ENCODE measurements around the gene ZNF700.
"Not testable (repeated sequence)": the region's sequence is repeated elsewhere in the genome, so short reads cannot be mapped to it uniquely, and the experiment has no call there.

The ZNF700 gene

DNA sequence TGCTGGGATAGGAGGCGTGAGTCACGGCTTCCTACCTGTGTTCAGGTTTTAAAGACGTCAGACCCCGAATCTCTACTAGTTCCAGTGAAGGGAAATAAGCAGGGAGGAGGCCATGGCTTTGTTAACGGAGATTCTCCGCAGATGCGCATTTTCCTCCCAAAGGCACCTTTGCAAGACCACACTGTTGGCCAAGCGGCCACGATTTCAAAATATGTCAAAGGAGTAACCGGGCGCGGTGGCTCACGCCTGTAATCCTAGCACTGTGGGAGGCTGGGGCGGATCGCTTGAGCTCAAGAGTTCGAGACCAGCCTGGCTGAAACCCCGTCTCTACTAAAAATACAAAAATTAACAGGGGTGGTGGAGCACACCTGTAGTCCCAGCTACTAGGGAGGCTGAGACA lies 61.8 kb downstream of the ZNF700 start:
- Histone ChIP-seq H3K4me3 (no peak overlapping the region), H3K27ac (no peak overlapping the region)
- DNase-seq (ENCODE audit: low spot score): no peak
- TF ChIP-seq, protein P1, sequence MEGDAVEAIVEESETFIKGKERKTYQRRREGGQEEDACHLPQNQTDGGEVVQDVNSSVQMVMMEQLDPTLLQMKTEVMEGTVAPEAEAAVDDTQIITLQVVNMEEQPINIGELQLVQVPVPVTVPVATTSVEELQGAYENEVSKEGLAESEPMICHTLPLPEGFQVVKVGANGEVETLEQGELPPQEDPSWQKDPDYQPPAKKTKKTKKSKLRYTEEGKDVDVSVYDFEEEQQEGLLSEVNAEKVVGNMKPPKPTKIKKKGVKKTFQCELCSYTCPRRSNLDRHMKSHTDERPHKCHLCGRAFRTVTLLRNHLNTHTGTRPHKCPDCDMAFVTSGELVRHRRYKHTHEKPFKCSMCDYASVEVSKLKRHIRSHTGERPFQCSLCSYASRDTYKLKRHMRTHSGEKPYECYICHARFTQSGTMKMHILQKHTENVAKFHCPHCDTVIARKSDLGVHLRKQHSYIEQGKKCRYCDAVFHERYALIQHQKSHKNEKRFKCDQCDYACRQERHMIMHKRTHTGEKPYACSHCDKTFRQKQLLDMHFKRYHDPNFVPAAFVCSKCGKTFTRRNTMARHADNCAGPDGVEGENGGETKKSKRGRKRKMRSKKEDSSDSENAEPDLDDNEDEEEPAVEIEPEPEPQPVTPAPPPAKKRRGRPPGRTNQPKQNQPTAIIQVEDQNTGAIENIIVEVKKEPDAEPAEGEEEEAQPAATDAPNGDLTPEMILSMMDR (IDR thresholded peaks at IDR 0.05): no peak

DNA sequence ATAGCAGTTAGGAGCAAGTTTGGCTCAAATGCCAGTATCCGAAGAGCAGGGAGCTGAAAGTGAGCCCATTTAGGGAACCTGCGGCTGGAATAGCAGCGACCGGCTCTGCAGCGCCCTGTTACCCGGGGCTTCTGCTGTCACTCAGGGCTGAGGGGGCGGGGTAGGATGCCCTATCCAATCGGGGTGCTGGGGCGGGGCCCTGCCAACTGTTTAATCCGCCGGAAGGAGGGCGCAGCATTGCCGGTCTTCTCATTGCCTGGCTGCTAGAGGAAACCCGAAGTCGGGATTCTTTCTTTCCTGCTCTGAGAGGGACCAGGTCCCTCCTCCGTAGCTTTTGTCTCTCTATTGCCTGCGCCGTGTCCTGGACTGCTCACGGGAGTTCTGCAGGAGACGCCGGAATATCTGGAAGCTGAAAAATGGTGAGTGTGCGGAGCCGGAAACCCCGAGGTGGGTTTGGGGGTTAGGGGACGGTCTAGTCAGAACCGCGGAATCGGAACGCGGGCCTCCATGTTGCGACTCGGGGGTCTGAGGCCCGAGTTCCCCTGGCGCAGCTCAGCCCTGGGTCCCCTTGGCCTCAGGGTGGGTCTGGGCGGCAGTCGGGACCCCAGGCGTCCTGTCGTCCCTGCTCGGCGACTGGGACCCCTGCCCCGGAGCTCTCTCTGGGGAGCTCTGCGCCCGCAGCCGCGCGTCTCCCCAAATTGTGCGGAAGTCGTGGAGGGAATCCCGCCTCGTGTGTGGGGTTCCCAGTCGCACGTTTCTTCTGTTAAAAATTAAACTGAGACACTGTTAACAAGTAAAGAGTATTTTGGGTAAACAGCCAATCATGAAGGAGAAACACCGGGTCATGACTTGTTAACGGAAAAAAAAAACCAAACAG lies 62.7 kb downstream of the ZNF700 start:
- peak overlapping the region; percentile 77 to 90 for H3K27ac ChIP-seq
- H3K4me3 ChIP-seq: peak overlapping the region; percentile 88
- TF ChIP-seq, protein P1 (IDR thresholded peaks at IDR 0.05): no peak
- DNase-seq (ENCODE audit: low spot score): peak; percentile 96

DNA sequence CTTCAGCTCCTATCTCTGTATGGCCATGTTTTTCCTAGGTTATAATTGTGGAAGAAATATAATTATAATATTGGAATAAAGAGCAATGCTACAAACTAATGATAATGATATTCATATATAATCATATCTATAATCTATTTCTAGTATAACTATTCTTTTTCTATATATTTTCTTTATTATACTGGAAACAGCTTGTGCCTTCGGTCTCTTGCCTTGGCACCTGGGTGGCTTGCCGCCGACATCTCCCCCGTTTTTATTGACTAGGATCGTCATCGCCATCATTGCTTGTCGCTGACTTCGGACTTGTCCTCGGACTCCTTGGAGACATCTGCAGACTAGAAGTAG lies 64.2 kb downstream of the ZNF700 start:
- TF ChIP-seq, protein P1 (IDR thresholded peaks at IDR 0.05): no peak
- Histone ChIP-seq H3K27ac (peak overlapping the region in 1 of 2 donors; percentile 77), H3K4me3 (peak overlapping the region; percentile 88)
- no peak for DNase-seq (ENCODE audit: low spot score)

DNA sequence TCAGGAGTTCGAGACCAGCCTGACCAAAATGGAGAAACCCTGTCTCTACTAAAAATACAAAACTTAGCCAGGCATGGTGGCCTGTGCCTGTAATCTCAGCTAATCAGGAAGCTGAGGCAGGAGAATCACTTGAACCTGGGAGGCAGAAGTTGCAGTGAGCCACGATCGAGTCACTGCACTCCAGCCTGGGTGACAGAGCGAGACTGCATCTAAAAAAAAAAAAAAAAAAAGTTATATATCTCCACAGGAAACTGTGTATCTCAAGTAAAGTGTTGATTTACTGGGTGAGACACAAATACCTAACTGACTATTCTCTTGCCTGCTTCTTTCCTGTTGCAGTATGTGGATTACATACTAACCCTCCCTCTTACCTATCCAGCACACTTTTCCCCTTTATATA lies 67.0 kb downstream of the ZNF700 start:
- not testable (repeated sequence) for H3K27ac ChIP-seq; DNase-seq (ENCODE audit: low spot score); H3K4me3 ChIP-seq

DNA sequence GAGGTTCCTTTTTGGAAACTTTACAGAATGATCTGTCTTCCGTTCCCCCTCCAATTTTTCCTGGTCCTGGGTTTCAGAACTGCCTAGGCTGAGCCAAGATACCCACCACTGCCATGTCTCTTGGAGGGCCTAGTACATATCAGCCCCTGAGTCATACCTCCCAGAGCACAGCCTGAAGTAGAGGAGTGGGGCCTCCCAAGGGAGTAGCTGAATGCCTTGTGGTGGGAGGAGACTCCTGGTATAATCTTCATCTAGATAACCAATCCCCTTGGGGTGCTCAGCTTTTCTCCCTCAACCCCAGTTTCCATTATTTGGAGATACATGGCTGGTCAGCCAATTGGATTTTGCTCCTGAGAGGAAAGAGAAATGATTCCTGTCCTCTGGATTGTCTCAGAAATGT lies 70.3 kb downstream of the ZNF700 start:
- Histone ChIP-seq H3K4me3 (no peak overlapping the region), H3K27ac (no peak overlapping the region)
- DNase-seq (ENCODE audit: low spot score): no peak
- TF ChIP-seq, protein P1 (IDR thresholded peaks at IDR 0.05): no peak
